ENCODE measurements around the gene DEUP1. TPM values are rescaled to one million over a fixed set of nuclear protein-coding genes. Genes with fewer than 3 reads are reported as not detected.
"Not testable (repeated sequence)": the region's sequence is repeated elsewhere in the genome, so short reads cannot be mapped to it uniquely, and the experiment has no call there.

The DEUP1 gene
- total RNA-seq, 2 experiments from 2014 or later: not detected

GRCh38 chr11:93411705-93412104, 81.2 kb downstream of the DEUP1 start:
- ATAC-seq (no peak), DNase-seq (no peak)
- H3K36me3 Mint-ChIP-seq (ENCODE audit: low read depth): no peaks in the 10 kb centered on the region
- POLR2A ChIA-PET: no interaction called here
- no peak overlapping the region for H3K4me3 Mint-ChIP-seq
- TF ChIP-seq CTCF (IDR thresholded peaks at IDR 0.05): no peak
- peaks cover 1% of the 10 kb centered on the region for H3K4me1 Mint-ChIP-seq (ENCODE audit: low read depth)
- H3K27me3 Mint-ChIP-seq: peaks cover 1% of the 10 kb centered on the region
- CTCF ChIA-PET: no interaction called here
- peaks cover 1% of the 10 kb centered on the region for H3K9me3 Mint-ChIP-seq
- H3K27ac Mint-ChIP-seq: no peak overlapping the region
- intact Hi-C loops (cut with micrococcal nuclease): no loop called here

- intact Hi-C loops (cut with micrococcal nuclease): no loop called here
- H3K27me3 Mint-ChIP-seq: no peaks in the 10 kb centered on the region
- DNase-seq: no peak
- peaks cover 2% of the 10 kb centered on the region for H3K9me3 Mint-ChIP-seq
- H3K4me3 Mint-ChIP-seq: no peak overlapping the region
- TF ChIP-seq CTCF (IDR thresholded peaks at IDR 0.05): no peak
- no peaks in the 10 kb centered on the region for H3K4me1 Mint-ChIP-seq (ENCODE audit: low read depth)
- ChIA-PET POLR2A (interaction anchor here (1.3 kb wide), 1 partner anchor 46 kb away, joined by 3 read pairs; no protein-coding TSS in a partner anchor), CTCF (no interaction called here)
- no peak overlapping the region for H3K27ac Mint-ChIP-seq
- no peaks in the 10 kb centered on the region for H3K36me3 Mint-ChIP-seq (ENCODE audit: low read depth)
- ATAC-seq: no peak
Observed at GRCh38 chr11:93432247-93432646, 101.7 kb downstream of the DEUP1 start.

- H3K9me3 Mint-ChIP-seq; POLR2A ChIA-PET; DNase-seq; ATAC-seq; H3K27ac Mint-ChIP-seq; H3K4me3 Mint-ChIP-seq; H3K4me1 Mint-ChIP-seq (ENCODE audit: low read depth); H3K27me3 Mint-ChIP-seq; H3K36me3 Mint-ChIP-seq (ENCODE audit: low read depth); intact Hi-C loops (cut with micrococcal nuclease); CTCF ChIA-PET: not testable (repeated sequence)
Observed at GRCh38 chr11:93443232-93443631, 112.7 kb downstream of the DEUP1 start.

GRCh38 chr11:93444617-93445073, 114.1 kb downstream of the DEUP1 start:
- ATAC-seq (peak; percentile 62), DNase-seq (peak; percentile 70)
- CTCF ChIA-PET: no interaction called here

GRCh38 chr11:93458286-93458685, 127.7 kb downstream of the DEUP1 start:
- peaks cover 6% of the 10 kb centered on the region for H3K27me3 Mint-ChIP-seq
- H3K4me3 Mint-ChIP-seq: no peak overlapping the region
- TF ChIP-seq CTCF (IDR thresholded peaks at IDR 0.05): no peak
- CTCF ChIA-PET: no interaction called here
- no peaks in the 10 kb centered on the region for H3K4me1 Mint-ChIP-seq (ENCODE audit: low read depth)
- intact Hi-C loops (cut with micrococcal nuclease): no loop called here
- no peaks in the 10 kb centered on the region for H3K36me3 Mint-ChIP-seq (ENCODE audit: low read depth)
- POLR2A ChIA-PET: no interaction called here
- no peaks in the 10 kb centered on the region for H3K9me3 Mint-ChIP-seq
- ATAC-seq (no peak), DNase-seq (no peak)
- H3K27ac Mint-ChIP-seq: no peak overlapping the region

More at GRCh38 chr11:93444617-93445073, 114.1 kb downstream of the DEUP1 start:
- H3K27me3 Mint-ChIP-seq: peaks cover 2% of the 10 kb centered on the region
- POLR2A ChIA-PET: interaction anchor here (0.6 kb wide), 2 partner anchors 31 to 267 kb away, joined by 3 read pairs; no protein-coding TSS in a partner anchor
- no peak overlapping the region for H3K4me3 Mint-ChIP-seq
- no peaks in the 10 kb centered on the region for H3K4me1 Mint-ChIP-seq (ENCODE audit: low read depth)
- peaks cover 2% of the 10 kb centered on the region for H3K9me3 Mint-ChIP-seq
- H3K27ac Mint-ChIP-seq: no peak overlapping the region
- H3K36me3 Mint-ChIP-seq (ENCODE audit: low read depth): no peaks in the 10 kb centered on the region
- intact Hi-C loops (cut with micrococcal nuclease): no loop called here
- no peak for TF ChIP-seq CTCF (IDR thresholded peaks at IDR 0.05)

- H3K4me1 Mint-ChIP-seq (ENCODE audit: low read depth); intact Hi-C loops (cut with micrococcal nuclease); DNase-seq; H3K9me3 Mint-ChIP-seq; H3K36me3 Mint-ChIP-seq (ENCODE audit: low read depth); ATAC-seq; H3K27me3 Mint-ChIP-seq; H3K27ac Mint-ChIP-seq; H3K4me3 Mint-ChIP-seq; CTCF ChIA-PET; POLR2A ChIA-PET: not testable (repeated sequence)
Observed at GRCh38 chr11:93463666-93464065, 133.1 kb downstream of the DEUP1 start.

Measured in activated CD8-positive, alpha-beta T cell treated with anti-CD3 and anti-CD28 coated beads for 36 hours (primary cell).